NCI-H2196 treated with DMSO at 0.1 percent for 48 hours (cell line): ENCODE measurements around the gene DBP.

ENCODE experiments used
- DNase-seq: peaks from one replicate; lab custom pipeline; 2025; ENCODE audit not compliant: unreplicated experiment; lab: John Stamatoyannopoulos, UW

DBP gene

DNA sequence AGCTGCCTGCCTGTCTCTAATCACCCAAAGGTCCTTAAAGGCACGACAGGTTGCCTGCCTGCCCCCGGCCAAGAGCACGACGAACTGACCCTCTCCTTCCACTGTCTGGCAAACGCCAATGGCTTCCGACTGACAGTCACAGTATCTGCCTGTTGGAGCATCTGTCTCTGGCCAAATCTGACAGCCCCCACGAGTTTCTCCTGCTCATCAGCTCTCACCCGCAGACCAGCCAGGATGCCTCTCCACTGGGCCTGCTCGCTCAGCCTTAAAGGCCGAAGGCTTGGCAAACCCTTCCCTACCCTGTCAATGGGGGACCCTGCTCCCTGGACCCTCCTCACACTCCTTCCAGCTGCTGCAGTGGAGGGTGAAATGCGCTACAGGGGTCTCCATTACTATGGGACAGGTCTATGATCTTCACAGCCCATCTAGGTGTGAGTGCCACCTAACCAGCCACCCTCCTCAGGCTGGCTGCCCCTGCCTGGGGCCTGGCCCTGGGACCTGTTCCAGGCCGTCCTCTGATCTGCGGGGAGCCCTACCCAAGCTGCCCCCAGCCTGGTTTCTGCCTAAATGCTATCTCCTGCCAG is 23.2 kb downstream of the DBP start:
- no peak for DNase-seq

- no peak for DNase-seq
Measured at GRCh38 chr19:48613024-48613851, 23.9 kb downstream of the DBP start.

GRCh38 chr19:48611872-48612271 is 25.3 kb downstream of the DBP start:
- DNase-seq: no peak

- DNase-seq: no peak
Measured at GRCh38 chr19:48609571-48610108, 27.5 kb downstream of the DBP start.

DNA sequence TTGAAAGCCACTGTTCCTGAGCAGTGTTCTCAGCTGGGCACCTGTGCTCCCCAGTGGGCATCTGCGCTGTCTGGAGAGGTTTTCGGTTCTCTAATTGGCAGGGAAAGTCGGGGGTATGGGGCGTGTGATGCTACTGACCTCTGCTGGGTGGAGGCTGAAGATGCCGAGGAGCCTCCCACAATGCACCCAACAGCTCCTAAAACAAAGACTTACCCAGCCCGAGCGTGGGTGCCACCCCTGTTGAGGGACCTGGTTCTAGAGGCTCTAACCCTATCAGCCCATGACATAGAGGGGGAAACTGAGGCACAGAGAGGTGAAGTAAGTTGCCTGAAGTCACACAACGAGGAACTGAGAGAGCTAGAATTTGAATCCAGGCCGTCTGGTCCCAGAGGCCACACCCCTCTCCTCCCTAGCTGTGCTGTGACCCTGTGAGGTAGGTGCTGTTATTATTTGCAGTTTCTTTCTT is 28.3 kb downstream of the DBP start:
- DNase-seq: peak; percentile 17

DNA sequence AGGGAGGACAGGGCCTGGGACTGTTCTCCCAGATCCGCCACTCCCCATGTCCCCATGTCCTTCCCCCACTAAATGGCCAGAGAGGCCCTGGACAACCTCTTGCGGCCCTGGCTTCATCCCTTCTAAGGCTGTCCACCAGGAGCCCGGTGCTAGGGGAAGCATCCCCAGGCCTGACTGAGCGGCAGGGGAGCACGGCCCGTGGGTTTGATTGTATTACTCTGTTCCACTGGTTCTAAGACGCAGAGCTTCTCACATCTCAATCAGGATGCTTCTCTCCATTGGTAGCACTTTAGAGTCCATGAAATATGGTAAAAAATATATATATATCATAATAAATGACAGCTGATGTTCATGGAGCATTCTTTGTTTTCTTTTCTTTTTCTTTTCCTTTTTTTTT is 29.8 kb downstream of the DBP start:
- DNase-seq: no peak

GRCh38 chr19:48606463-48607358 is 30.5 kb downstream of the DBP start, which contains the start of gene SPACA4:
Gene SPACA4, plus strand, starts transcription at chr19:48606742. Its CDS starts 237 bp downstream, at chr19:48606979.
- no peak for DNase-seq

DNA sequence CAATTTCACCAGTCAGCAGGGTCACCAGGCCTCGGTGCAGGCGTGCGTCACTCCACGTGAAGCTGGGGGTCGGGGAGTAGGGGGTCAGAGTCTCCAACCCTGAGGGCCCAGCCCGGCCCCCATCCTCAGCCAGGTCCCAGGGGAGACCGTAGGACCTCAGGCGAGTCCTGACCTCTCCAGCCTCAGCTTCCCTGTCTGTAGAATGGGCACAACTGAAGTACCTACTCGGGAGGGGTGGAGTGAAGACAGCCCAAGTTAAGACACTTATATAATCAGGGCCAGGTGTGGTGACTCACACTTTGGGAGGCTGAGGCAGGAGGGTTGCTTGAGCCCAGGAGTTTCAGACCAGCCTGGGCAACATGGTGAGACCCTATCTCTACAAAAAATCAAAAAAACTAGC is 33.3 kb downstream of the DBP start:
- DNase-seq: no peak

DNA sequence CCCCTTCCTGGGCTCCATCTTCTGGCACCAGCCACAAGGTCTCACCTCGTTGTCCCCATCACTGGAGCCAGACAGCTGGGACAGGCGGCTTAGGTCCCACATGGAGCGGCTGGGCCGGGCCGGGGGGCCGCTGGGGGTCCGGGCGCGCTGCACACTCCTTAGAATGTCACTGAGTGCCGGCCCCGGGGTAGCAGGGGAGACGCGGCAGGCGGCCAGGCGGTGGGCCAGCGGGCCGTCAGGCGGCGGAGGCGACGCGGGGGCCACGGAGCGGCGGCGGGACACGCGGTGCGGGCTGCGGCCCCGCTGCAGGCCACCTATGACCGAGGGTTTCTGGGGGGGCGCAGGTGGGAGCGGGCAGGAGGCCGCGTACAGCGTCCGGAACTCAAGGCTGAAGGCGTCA is 33.7 kb downstream of the DBP start:
- DNase-seq: no peak

DNA sequence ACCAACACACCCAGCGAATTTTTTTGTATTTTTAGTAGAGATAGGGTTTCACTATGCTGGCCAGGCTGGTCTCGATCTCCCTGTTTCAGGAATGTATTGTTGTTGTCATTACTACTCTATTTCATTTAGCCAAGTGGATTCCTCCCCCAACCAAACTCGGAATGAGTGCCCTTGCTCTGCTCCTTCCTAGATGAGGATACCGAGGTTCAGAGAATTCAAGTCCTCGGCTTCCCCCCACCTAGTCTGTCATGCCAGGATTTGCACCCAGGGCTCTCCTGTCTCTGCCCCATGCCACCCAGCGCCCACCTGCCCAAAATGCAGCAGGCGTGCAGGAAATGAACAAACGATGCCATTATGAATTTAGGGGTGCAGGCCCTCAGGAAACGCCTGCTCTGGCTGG is 34.2 kb downstream of the DBP start:
- no peak for DNase-seq

- no peak for DNase-seq
Measured at GRCh38 chr19:48600679-48601417, 36.3 kb downstream of the DBP start.

DNA sequence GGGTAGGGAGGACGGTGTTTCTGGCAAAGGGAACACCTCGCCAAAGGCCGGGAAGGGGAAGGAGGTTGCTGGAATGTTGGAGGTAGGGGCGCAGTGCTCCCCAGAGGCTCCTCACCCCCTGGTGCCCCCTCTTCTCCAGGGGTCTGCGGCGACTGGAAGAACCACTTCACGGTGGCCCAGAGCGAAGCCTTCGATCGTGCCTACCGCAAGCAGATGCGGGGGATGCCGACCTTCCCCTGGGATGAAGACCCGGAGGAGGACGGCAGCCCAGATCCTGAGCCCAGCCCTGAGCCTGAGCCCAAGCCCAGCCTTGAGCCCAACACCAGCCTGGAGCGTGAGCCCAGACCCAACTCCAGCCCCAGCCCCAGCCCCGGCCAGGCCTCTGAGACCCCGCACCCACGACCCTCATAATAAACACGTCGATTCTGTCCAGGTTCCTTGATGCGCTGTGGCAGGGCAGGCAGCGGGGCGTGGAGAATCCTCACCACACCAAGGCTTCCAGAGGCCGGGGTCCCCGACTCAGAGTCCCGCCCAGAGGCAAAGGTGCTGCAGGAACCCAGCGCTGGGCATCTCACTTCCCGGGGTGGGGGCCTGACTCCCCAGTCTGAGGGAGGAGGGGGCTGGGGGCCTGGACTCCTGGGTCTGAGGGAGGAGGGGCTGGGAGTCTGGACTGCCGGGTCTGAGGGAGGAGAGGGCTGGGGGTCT is 38.0 kb downstream of the DBP start:
- no peak for DNase-seq

GRCh38 chr19:48596679-48597465 is 40.3 kb downstream of the DBP start:
- no peak for DNase-seq

DNA sequence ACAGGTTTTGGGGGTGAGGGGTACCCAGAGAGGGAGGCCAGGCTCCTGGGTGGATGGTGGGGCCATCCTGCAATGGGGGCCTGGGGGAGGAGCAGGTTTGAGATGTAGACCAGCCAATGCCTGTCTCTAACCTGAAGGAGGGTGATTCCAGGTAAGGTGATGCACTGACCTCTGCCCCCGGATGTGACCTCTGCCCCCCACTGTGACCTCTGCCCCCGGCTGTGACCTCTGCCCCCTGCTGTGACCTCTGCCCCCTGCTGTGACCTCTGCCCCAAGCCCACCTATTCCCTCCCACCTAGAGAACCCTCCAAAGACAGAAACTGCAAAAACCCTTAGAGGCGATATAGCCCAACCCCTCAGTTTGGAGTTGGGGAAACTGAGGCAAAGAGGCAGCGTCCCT is 40.9 kb downstream of the DBP start:
- no peak for DNase-seq

DNA sequence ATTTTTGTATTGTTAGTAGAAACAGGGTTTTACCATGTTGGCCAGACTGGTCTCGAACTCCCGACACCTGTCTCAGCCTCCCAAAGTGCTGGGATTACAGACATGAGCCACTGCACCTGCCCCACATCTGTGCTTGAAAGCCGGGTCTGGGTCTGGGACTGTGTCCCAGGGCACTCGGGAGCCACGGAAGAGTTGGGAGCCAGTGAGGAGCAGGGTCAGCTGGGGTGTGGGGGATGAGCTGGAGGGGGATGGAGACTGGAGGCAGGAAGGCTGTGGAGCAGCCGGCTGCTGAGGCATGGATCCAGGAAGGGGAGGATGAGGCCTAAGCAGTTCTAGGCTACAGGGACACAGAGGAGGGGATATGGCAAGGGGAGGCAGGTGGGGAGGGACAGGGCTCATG is 41.3 kb downstream of the DBP start:
- DNase-seq: no peak

- no peak for DNase-seq
Measured at GRCh38 chr19:48595171-48595570, 42.0 kb downstream of the DBP start.

GRCh38 chr19:48591021-48591420 is 46.2 kb downstream of the DBP start:
- DNase-seq: no peak

DNA sequence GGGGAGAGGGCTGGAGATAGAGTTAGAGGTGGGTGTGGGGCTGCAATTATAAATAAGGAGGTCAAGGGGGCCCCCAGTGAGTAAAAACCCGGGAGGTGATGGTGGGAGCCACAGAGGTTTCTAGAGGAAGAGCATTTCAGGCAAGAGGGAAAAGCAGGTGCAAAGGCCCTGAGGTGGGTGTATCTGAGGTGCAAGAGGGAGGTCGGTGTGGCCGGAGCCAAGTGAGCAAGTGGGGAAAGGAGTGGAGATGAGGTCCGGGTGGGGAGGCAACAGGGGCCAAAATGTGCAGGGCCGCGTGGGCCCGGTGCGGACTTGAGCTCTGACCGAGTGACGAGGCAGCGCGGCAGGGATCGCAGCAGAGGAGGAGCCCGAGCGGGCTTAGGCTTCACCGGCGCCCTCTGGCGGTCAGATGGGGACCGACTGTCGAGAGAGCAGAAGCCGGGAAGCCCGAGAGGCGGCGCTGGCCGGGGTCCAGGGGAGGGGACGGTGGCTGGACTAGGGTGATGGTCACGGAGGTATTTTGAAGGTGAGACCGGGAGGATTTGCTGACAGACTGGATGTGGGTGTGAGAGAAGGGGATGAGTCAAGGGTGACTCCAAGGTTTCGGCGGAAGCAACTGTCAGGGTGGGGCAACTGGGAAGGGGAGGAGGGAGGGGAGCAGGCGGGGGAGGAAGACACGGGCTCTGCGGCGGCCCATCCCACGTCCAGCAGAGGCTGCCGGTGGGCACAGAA is 48.3 kb downstream of the DBP start:
- DNase-seq: peak; percentile 70

GRCh38 chr19:48587387-48587786 is 49.8 kb downstream of the DBP start:
- DNase-seq: no peak
